Endothelial cell of umbilical vein (primary cell): ENCODE data around the gene ATP6V0E2. TPM values are rescaled to one million over a fixed set of nuclear protein-coding genes. Genes with fewer than 3 reads are reported as not detected.
A peak's percentile ranks its signal among the peaks of the same experiment; 100 is the strongest.

Experiments
- BruUV-seq: library from RNA; stranded (reverse); fragments of 400-500 nt; replicated peaks from 2 replicates; lab custom pipeline; 2021; lab: Mats Ljungman, UMichigan
- CTCF ChIA-PET: fragments of 300-600, 350-600 bp; sonication (Branson Sonifier 250); formaldehyde crosslinking; loops from one replicate; lab custom pipeline; 2021; ENCODE audit warnings: antibody characterized with exemption, inconsistent platforms; lab: Charles Lee
- POLR2A ChIA-PET: fragments of 300-600, 350-600 bp; sonication (Branson Sonifier 250); formaldehyde crosslinking; loops from one replicate; lab custom pipeline; 2021; ENCODE audit warnings: antibody characterized with exemption, inconsistent platforms; lab: Charles Lee
- DNase-seq: peaks from one replicate; pipeline ENCODE4 v3.0.0-alpha.2; 2011; ENCODE audit warnings: low read depth, low spot score
- FAIRE-seq: peaks from 2 replicates; lab custom pipeline; 2011; peaks lifted over from hg19 to GRCh38; lab: Jason Lieb, UNC
- H2AFZ ChIP-seq: 2 replicates; pipeline ENCODE4 v1.6.0; 2012; ENCODE audit warnings: low read depth, low read length, control low read depth, inconsistent platforms
- H3K27ac ChIP-seq: 2 replicates; pipeline ENCODE4 v1.5.1; 2011; ENCODE audit warnings: low read depth, mild to moderate bottlenecking, control low read depth, low read length, moderate library complexity; ENCODE audit not compliant: insufficient read depth
- H3K27me3 ChIP-seq, 2 experiments: 2 replicates each; pipeline versions ENCODE4 v1.6.0 to v1.6.1; 2011; ENCODE audit warnings: low read length in 2 of 2, mixed read lengths in 1 of 2; ENCODE audit not compliant: control insufficient read depth in 2 of 2, insufficient read depth in 2 of 2
- H3K36me3 ChIP-seq, 2 experiments: 2 replicates in 1 of 2; 3 replicates in 1 of 2; pipeline ENCODE4 v1.5.1; 2011; ENCODE audit warnings: low read length in 2 of 2, mild to moderate bottlenecking in 1 of 2, moderate library complexity in 1 of 2; ENCODE audit not compliant: control insufficient read depth in 2 of 2, insufficient read depth in 2 of 2; ENCODE audit errors: extremely low read depth in 1 of 2
- H3K4me1 ChIP-seq: 3 replicates; pipeline ENCODE4 v1.5.1; 2011; ENCODE audit warnings: mild to moderate bottlenecking, low read length; ENCODE audit not compliant: control insufficient read depth, insufficient read depth; ENCODE audit errors: extremely low read depth
- H3K4me2 ChIP-seq: 2 replicates; pipeline ENCODE4 v1.6.1; 2011; ENCODE audit warnings: low read length, control low read depth, mixed read lengths; ENCODE audit not compliant: insufficient read depth
- H3K4me3 ChIP-seq, 3 experiments: fragments of 200-600 bp in 1 of 3; sonication (generic), shearing (Covaris generic) in 1 of 3; replicated peaks in 1 of 3; 2 replicates each; pipeline ENCODE4 v1.5.1; 2011 to 2016; ENCODE audit warnings: control low read depth in 3 of 3, low read length in 3 of 3, mild to moderate bottlenecking in 2 of 3, inconsistent platforms in 1 of 3, low read depth in 1 of 3, moderate library complexity in 1 of 3; ENCODE audit not compliant: insufficient read depth in 1 of 3
- H3K79me2 ChIP-seq: 2 replicates; pipeline ENCODE4 v1.6.0; 2012; ENCODE audit warnings: low read length, inconsistent platforms; ENCODE audit not compliant: control insufficient read depth, insufficient read depth
- H3K9ac ChIP-seq: replicated peaks from 2 replicates; pipeline ENCODE3; 2011; ENCODE audit warnings: low read length, control low read depth; ENCODE audit not compliant: insufficient read depth; ENCODE audit errors: extremely low read depth
- H3K9me1 ChIP-seq: replicated peaks from 3 replicates; pipeline ENCODE4 v1.6.0; 2011; ENCODE audit warnings: mild to moderate bottlenecking, low read length; ENCODE audit not compliant: control insufficient read depth, insufficient read depth; ENCODE audit errors: extremely low read depth
- H3K9me3 ChIP-seq: replicated peaks from 2 replicates; pipeline ENCODE4 v1.5.1; 2012; ENCODE audit warnings: low read length, inconsistent platforms; ENCODE audit not compliant: control insufficient read depth, insufficient read depth
- H4K20me1 ChIP-seq: replicated peaks from 2 replicates; pipeline ENCODE3; 2011; ENCODE audit warnings: mild to moderate bottlenecking, low read length; ENCODE audit not compliant: control insufficient read depth, insufficient read depth; ENCODE audit errors: extremely low read depth
- CTCF ChIP-seq, 2 donors: IDR thresholded peaks; 1 replicate in 1 of 2; 2 replicates in 1 of 2; pipeline ENCODE4 v1.5.1; 2011; ENCODE audit warnings: low read length in 2 of 2, mild to moderate bottlenecking in 2 of 2, moderate library complexity in 2 of 2, control low read depth in 1 of 2, inconsistent platforms in 1 of 2, low read depth in 1 of 2; ENCODE audit not compliant: insufficient read depth in 1 of 2; ENCODE audit errors: extremely low read depth in 1 of 2
- EZH2 ChIP-seq: IDR thresholded peaks from 2 replicates; pipeline ENCODE4 v1.6.1; 2012; ENCODE audit warnings: borderline replicate concordance, low read depth, mild to moderate bottlenecking, moderate library complexity, low read length, inconsistent platforms; ENCODE audit not compliant: severe bottlenecking
- FOS ChIP-seq: IDR thresholded peaks from 2 replicates; pipeline ENCODE4 v1.6.1; 2011; ENCODE audit warnings: mild to moderate bottlenecking, low read length, moderate library complexity, borderline replicate concordance; ENCODE audit not compliant: insufficient read depth
- GATA2 ChIP-seq: IDR thresholded peaks from 2 replicates; pipeline ENCODE4 v1.7.0; 2011; ENCODE audit warnings: low read depth, mild to moderate bottlenecking, moderate library complexity, mixed read lengths, low read length; ENCODE audit not compliant: insufficient read length, insufficient read depth
- JUN ChIP-seq: IDR thresholded peaks from 2 replicates; pipeline ENCODE4 v1.6.1; 2011; ENCODE audit warnings: borderline replicate concordance, low read depth; ENCODE audit not compliant: insufficient read length, insufficient read depth
- MYC ChIP-seq: IDR thresholded peaks from one replicate; pipeline ENCODE4 v1.6.1; 2011; ENCODE audit warnings: mild to moderate bottlenecking, low read depth, low read length
- POLR2A ChIP-seq: IDR thresholded peaks from 2 replicates; pipeline ENCODE4 v1.6.1; 2012; ENCODE audit warnings: low read depth, mild to moderate bottlenecking, control low read depth, low read length
- POLR2AphosphoS5 ChIP-seq: IDR thresholded peaks from 2 replicates; pipeline ENCODE4 v1.6.1; 2012; ENCODE audit warnings: low read depth, mild to moderate bottlenecking, control low read depth, low read length, moderate library complexity; ENCODE audit not compliant: insufficient read depth
- dilution Hi-C: fragments of 300-500 bp; cut with MboI; formaldehyde crosslinking; loops from one replicate; pipeline ENCODE4 v1.15.0; 2019; ENCODE audit warnings: low sequenced_read_pairs; ENCODE audit not compliant: extremely low pct_ligation_motif_present
- intact Hi-C: fragments of 100-400 bp; cut with micrococcal nuclease; formaldehyde crosslinking; loops from one replicate; pipeline ENCODE4 v1.10.0; 2022
- polyA plus RNA-seq, 4 experiments: library from polyadenylated mRNA; depleted of rRNA in 3 of 4; stranded (reverse) in 3 of 4; unstranded in 1 of 4; fragments of >200 nt; gene quantifications; 2 replicates each; pipeline versions ENCODE4 v1.2.1 to v1.2.3, GENCODE V29; 2011 to 2012; ENCODE audit warnings: missing spikeins in 1 of 4
- total RNA-seq: library from RNA; stranded (reverse); gene quantifications from 2 replicates; pipeline ENCODE4 v1.2.3, GENCODE V29; 2021
- TF ChIP-seq, protein P1 (sequence below): IDR thresholded peaks from 2 replicates; pipeline ENCODE4 v1.6.1; 2011; ENCODE audit not compliant: insufficient read depth, insufficient read length

ATP6V0E2 gene
- total and polyA plus RNA-seq, 2 donors (not counting 3 experiments of a cell fraction or from before 2014, with no cell fraction given), result 27.8 to 36.8 TPM

DNA sequence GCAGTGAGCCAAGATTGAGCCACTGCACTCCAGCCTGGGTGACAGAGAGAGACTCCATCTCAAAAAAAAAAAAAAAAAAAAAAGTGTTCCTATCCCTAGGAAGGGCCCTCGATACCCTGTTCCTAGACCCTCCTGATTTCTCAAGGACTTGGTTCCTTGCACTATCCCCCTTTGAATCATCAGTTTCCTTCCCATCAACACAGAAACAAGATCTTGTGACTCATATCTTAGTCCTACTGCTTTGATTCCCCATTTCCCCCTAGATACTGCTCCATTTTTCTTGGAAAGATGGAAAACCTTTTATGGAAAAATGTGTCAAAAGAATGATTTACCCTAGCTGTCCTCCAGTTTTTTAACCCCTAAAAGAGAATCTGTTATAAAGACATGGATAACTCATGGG is 37.3 kb upstream of the ATP6V0E2 start:
- TF ChIP-seq FOS, result peak; percentile 71
- no peak for TF ChIP-seq JUN
- no peak for TF ChIP-seq EZH2
- no peak for TF ChIP-seq POLR2A
- no peak for TF ChIP-seq MYC
- Histone ChIP-seq H3K4me3 (no peak overlapping the region), H3K4me2 (no peak overlapping the region), H3K27ac (no peak overlapping the region), H2AFZ (no peak overlapping the region), H3K36me3 (no peaks in the 10 kb centered on the region), H3K79me2 (no peaks in the 10 kb centered on the region), H3K9ac (no peak overlapping the region), H3K9me3 (no peaks in the 10 kb centered on the region), H3K9me1 (no peaks in the 10 kb centered on the region), H3K4me1 (no peaks in the 10 kb centered on the region), H3K27me3 (no peaks in the 10 kb centered on the region), H4K20me1 (no peaks in the 10 kb centered on the region)
- BruUV-seq, result no TSS peak
- dilution Hi-C loops, result no loop called here
- CTCF ChIA-PET, result interaction anchor here (1.4 kb wide), 1 partner anchor 13 kb away, joined by 3 read pairs; no protein-coding TSS in a partner anchor
- FAIRE-seq, result no peak
- DNase-seq, result no peak
- intact Hi-C loops, result no loop called here
- POLR2A ChIA-PET, result no interaction called here

- Histone ChIP-seq H4K20me1 (no peaks in the 10 kb centered on the region), H3K4me2 (no peak overlapping the region), H3K79me2 (no peaks in the 10 kb centered on the region), H3K9ac (no peak overlapping the region), H3K4me1 (no peaks in the 10 kb centered on the region), H3K27ac (no peak overlapping the region), H3K9me3 (no peaks in the 10 kb centered on the region), H3K9me1 (no peaks in the 10 kb centered on the region), H3K27me3 (no peaks in the 10 kb centered on the region), H3K36me3 (no peaks in the 10 kb centered on the region), H3K4me3 (no peak overlapping the region), H2AFZ (peak overlapping the region; percentile 46)
- no TSS peak for BruUV-seq
- FAIRE-seq, result no peak
- dilution Hi-C loops (no loop called here), intact Hi-C loops (loop anchor here (1.0 to 2.0 kb wide), 4 partner anchors 19 to 123 kb away; partner anchors contain the start of gene ATP6V0E2)
- CTCF ChIA-PET, result interaction anchor here (0.7 to 1.7 kb wide), 9 partner anchors 12 to 691 kb away, joined by 3 to 9 read pairs (median 4); no protein-coding TSS in a partner anchor
- TF ChIP-seq POLR2A (no peak), POLR2AphosphoS5 (no peak), FOS (no peak), GATA2 (no peak), CTCF (IDR thresholded peaks at IDR 0.05; ENCODE audit: extremely low read depth in 1 of 2, insufficient read depth in 1 of 2, low read depth in 1 of 2, low read length in 2 of 2) (no peak), EZH2 (no peak), JUN (no peak), MYC (no peak)
- TF ChIP-seq, protein P1, sequence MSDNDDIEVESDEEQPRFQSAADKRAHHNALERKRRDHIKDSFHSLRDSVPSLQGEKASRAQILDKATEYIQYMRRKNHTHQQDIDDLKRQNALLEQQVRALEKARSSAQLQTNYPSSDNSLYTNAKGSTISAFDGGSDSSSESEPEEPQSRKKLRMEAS, result no peak
- DNase-seq, result no peak
- POLR2A ChIA-PET, result interaction anchor here (1.5 kb wide), 1 partner anchor 34 kb away, joined by 3 read pairs; no protein-coding TSS in a partner anchor
Measured at GRCh38 chr7:149837564-149838223, 36.1 kb upstream of the ATP6V0E2 start.
